Renal pelvis (tissue), 4 donors: ENCODE results near the gene ABCG4. TPM values are rescaled to one million over a fixed set of nuclear protein-coding genes. Genes with fewer than 3 reads are reported as not detected.
"Not testable (repeated sequence)": the region's sequence is repeated elsewhere in the genome, so short reads cannot be mapped to it uniquely, and the experiment has no call there.

Experiments
- DNase-seq: peaks from one replicate; pipeline ENCODE4 v3.0.0-alpha.2; 2013
- polyA plus RNA-seq, 3 donors: library from polyadenylated mRNA; unstranded; fragments of 120-200 nt; gene quantifications; one replicate each; pipeline ENCODE4 v1.2.1, GENCODE V29; 2013; ENCODE audit not compliant: insufficient read length in 3 of 3

Gene ABCG4
- polyA plus RNA-seq, 3 donors: 0.70 to 1.4 (median 0.92) TPM

GRCh38 chr11:119181677-119182412, 33.0 kb downstream of the ABCG4 start:
- no peak for DNase-seq

GRCh38 chr11:119184399-119184798, 35.5 kb downstream of the ABCG4 start:
- DNase-seq: not testable (repeated sequence)

DNA sequence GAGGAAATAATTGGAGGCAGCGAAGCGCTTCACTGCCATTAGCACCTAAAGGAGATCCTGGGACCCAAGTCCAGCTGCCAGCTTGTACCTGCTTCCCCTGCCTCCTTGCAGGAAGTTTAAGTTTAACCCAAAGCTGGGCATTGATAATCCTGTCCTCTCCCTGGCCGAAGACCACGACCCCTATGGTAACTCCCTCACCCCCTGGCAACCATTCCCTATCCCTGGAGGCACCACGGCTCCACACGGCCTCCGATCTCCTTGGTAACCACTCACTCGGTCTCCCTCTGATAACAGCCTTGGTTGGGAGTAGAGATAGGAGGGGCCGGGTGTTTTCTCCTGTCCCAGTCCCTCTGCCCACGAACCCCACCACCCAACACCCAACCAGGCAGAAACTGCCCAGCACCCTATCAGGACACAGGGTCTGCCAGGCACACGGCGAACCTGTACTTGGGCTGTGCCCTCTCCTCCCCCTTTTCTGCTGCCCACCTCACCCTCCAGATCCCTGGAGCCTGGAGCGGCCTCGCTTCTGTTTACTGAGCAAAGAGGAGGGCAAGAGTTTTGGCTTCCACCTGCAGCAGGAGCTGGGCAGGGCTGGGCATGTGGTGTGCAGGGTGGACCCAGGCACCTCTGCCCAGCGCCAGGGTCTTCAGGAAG, 37.3 kb downstream of the ABCG4 start:
- no peak for DNase-seq

DNA sequence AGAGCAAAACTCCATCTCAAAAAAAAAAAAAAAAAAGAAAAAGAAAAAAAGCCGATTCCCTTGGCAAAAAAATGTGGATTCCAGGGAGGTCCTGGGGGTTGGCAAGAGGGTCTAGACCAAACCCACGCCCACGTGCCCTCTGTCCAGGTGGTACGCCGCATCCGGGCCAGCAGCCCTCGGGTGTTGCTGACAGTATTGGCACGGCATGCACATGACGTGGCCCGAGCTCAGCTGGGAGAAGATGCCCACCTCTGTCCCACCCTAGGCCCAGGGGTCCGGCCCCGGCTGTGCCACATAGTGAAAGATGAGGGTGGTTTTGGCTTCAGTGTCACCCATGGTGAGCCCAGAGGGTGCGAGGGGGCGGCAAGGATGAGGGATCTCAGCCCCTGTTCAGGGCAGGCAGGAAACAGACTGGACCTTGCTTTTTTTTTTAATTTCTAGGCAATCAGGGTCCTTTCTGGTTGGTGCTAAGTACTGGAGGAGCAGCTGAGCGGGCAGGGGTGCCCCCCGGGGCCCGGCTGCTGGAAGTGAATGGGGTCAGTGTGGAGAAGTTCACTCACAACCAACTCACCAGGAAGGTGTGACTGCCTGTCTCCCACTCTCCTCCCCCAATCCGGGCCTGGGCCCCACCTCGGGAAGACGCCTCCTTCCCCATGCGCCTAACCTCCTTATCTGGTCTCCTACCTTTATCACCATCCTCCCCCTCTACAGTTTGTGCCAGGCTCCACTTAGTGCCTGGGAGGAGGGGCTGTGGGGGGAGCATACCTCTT, 38.5 kb downstream of the ABCG4 start:
- DNase-seq: no peak

DNA sequence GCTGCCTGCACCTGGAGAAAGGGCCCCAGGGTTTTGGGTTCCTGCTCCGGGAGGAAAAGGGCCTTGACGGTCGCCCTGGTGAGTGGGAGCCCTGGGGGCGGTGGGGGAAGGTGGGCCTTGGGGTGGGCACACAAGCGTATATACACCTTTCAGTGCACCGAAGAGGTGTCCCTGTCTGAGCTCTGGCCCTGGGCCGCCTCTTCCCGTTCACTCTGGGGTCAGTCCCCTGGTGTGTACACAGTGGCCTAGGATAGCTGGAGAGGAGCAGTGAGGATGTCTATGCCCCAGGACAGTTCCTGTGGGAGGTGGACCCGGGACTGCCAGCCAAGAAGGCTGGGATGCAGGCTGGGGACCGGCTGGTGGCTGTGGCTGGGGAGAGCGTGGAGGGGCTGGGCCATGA, 39.2 kb downstream of the ABCG4 start:
- DNase-seq: no peak

- no peak for DNase-seq
These were observed 40.0 kb downstream of the ABCG4 start for GRCh38 chr11:119188887-119189286.

DNA sequence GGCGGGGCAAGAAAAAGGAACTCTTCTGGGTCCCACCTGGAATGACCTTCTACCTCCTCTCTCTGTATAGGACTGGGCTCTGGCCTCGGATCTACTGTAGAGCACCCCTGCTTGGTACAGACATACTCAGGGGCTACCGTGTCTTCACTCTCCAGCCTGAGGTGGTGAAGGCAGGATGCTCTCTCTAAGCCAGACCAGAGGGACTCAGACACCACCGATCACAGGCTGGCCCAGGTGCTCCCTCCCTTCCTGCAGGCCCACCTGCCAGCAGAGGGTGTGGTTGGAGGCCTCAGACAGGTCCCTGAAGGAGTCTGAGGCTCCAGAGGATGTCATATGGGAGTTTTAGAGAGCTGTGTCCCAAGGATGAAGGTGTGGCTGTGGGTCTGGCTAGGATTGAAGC, 40.5 kb downstream of the ABCG4 start:
- DNase-seq: no peak

DNA sequence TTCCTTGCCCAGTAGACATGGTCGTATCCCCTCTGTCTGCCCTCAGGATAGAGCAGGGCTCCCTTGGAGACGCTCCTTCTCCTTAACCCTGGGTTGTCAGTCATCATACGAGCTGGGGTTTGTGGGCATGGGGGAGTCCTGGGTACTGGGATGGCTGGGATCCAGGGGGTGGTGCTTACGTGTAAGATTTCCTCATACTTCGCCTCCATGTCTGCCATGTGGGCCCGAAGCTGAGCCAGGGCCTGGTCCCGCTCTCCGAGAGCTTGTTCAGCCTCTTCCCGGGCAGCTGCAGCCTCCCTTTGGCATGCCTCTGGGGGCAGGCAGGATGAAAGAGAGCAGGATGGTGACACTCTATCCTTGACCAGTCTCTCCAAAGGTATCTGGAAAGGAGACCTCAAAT, 41.7 kb downstream of the ABCG4 start:
- DNase-seq: no peak

DNA sequence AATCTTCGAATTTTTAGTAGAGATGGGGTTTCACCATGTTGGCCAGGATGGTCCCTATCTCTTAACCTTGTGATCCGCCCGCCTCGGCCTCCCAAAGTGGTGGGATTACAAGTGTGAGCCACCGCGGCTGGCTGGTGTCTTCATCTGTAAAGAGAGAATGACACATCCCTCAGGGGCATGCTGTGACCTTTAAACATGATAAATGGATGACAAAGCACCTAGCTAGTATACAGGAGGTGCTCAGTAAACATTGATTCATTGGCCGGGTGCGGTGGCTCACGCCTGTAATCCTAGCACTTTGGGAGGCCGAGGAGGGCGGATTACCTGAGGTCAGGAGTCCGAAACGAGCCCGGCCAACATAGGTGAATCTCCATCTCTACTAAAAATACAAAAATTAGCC, 42.4 kb downstream of the ABCG4 start:
- DNase-seq: not testable (repeated sequence)

DNA sequence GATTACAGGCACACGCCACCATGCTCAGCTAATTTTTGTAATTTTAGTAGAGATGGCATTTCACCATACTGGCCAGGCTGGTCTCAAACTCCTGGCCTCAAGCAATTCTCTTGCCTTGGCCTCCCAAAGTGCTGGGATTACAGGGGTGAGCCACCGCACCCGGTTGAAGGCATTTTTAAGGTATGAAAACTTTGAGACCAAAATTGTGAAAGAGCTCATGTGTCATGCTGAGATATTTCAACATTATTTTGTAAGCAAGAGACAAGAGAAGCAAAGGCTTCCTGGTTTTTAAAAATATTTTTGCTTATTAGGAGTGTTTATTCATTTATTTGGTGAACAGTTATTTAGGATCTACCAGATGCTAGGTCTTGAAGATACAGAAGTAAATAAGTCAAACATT, 43.3 kb downstream of the ABCG4 start:
- no peak for DNase-seq

DNA sequence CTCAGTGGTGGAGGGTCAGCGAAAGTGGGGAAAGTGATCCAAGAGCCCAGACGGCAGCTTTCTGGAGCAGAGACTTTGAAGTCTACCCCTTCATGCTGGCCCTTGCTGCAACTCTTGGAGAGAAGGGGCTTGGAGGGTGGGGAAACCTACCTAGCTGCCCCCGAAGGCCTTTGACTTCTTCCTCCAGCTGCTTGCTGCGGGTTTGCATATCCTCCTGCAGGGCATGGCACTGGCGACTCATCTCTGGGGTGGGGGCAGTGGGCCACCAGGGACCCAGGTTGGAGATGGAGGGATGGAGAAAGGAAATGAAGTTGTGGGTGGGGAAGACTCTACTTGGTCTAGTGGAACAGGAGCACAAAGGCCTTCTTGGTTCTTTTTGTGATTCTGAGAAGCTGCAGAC, 44.1 kb downstream of the ABCG4 start:
- no peak for DNase-seq

- no peak for DNase-seq
These were observed 44.8 kb downstream of the ABCG4 start for GRCh38 chr11:119193626-119194025.

- no peak for DNase-seq
These were observed 46.1 kb downstream of the ABCG4 start for GRCh38 chr11:119194811-119195440.

- no peak for DNase-seq
These were observed 46.8 kb downstream of the ABCG4 start for GRCh38 chr11:119195680-119196079.

DNA sequence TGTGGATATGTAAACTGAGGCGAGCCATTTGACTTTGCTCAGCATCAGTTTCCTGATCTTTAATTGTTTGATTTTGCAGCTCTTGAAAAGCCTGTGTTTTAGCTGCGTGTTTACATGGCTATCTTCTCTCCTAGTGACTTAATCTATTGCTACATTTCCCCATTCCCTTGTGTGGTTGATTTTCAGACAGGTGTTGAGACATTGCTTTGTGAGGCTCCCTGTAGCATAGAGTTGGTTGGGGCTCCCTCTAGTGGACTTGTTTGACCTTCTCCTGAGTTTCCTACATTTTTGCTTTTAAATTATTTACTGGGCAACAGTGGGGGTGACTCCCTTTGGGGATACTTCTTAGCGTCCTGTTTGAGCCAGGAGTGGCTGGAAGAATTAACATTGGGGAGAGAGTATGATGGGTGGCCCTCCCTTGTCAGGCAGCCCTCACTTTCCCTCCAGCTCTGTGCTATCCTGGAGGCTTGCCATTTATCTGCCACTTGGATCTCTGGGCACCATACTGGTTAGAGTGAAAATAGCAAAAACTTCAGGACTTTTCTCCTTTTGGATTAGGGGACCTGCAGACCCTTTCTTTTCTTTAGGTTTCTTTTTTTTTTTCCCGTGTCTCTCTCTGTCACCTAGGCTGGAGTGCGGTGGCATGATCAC, 48.1 kb downstream of the ABCG4 start:
- DNase-seq: peak; percentile 84

DNA sequence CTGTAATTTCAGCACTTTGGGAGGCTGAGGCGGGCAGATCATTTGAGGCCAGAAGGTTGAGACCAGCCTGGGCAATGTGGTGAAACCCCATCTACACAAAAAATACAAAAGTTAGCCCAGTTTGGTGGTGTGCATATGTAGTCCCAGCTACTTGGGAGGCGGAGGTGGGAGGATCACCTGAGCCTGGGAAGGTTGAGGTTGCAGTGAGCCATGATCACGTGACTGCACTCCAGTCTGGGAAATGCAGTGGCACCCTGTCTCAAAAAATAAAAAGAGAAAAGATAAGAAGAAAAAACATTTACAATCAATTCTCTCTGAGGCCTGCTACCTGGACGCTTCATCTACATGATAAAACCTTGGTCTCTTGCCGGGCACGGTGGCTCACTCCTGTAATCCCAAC, 50.1 kb downstream of the ABCG4 start:
- no peak for DNase-seq

- DNase-seq: not testable (repeated sequence)
These were observed 52.4 kb downstream of the ABCG4 start for GRCh38 chr11:119201236-119201635.

GRCh38 chr11:119202554-119202953, 53.7 kb downstream of the ABCG4 start:
- no peak for DNase-seq

DNA sequence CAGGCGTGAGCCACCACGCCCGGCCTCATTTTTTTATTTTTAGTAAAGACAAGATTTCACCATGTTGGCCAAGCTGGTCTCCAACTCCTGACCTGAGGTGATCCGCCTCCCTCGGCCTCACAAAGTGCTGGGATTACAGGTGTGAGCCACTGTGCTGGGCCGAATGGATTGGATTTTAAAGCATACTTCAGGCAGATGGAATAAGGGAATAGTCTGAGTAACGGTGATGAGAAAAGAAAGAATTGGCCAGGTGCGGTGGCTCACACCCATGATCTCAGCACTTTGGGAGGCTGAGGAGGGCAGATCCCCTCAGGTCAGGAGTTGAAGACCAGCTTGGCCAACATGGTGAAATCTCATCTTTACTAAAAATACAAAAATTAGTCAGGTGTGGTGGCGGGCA, 55.2 kb downstream of the ABCG4 start:
- no peak for DNase-seq

GRCh38 chr11:119205080-119205479, 56.2 kb downstream of the ABCG4 start:
- DNase-seq: no peak

- DNase-seq: peak; percentile 93
These were observed 57.0 kb downstream of the ABCG4 start, which contains the start of gene CBL for GRCh38 chr11:119205574-119206510. CBL (plus strand) TSS chr11:119206339; CDS start chr11:119206418, 79 bp downstream.
